Breast epithelium (tissue), 4 donors: ENCODE data around the gene HSD17B11. TPM values are rescaled to one million over a fixed set of nuclear protein-coding genes. Genes with fewer than 3 reads are reported as not detected.
"Not testable (repeated sequence)": the region's sequence is repeated elsewhere in the genome, so short reads cannot be mapped to it uniquely, and the experiment has no call there.

ENCODE experiments used
- DNase-seq, 2 donors: peaks; one replicate each; pipeline ENCODE4 v3.0.0-alpha.2; 2019; ENCODE audit warnings: low spot score in 2 of 2
- H3K27ac ChIP-seq, 2 donors: fragments of 200-600 bp; sonication (generic) in 1 of 2; one replicate each; pipeline ENCODE4 v1.5.1; 2016 to 2019; ENCODE audit warnings: mild to moderate bottlenecking in 1 of 2
- H3K27me3 ChIP-seq, 2 donors: fragments of 200-600 bp; sonication (generic) in 1 of 2; one replicate each; pipeline versions ENCODE4 v1.5.1 to v1.6.0; 2017 to 2019; ENCODE audit warnings: control low read depth in 1 of 2, mild to moderate bottlenecking in 1 of 2
- H3K36me3 ChIP-seq: fragments of 200-600 bp; one replicate; pipeline ENCODE4 v1.5.1; 2019
- H3K4me1 ChIP-seq, 2 donors: fragments of 200-600 bp; sonication (generic); one replicate each; pipeline ENCODE4 v1.5.1; 2016 to 2019; ENCODE audit warnings: control low read depth in 1 of 2
- H3K4me3 ChIP-seq, 3 donors: fragments of 200-600 bp; sonication (generic); 1 replicate in 2 of 3; 2 replicates in 1 of 3; pipeline ENCODE4 v1.5.1; 2016 to 2019; ENCODE audit warnings: mild to moderate bottlenecking in 3 of 3, moderate library complexity in 2 of 3
- H3K9me3 ChIP-seq, 2 donors: fragments of 200-600 bp; sonication (generic) in 1 of 2; one replicate each; pipeline ENCODE4 v1.5.1; 2016 to 2019; ENCODE audit warnings: control low read depth in 1 of 2
- POLR2A ChIP-seq: fragments of 450-650 bp; IDR thresholded peaks from one replicate; pipeline ENCODE4 v1.6.1; 2016; ENCODE audit warnings: antibody characterized with exemption, mild to moderate bottlenecking, moderate library complexity
- POLR2AphosphoS5 ChIP-seq, 3 donors: sonication (generic); formaldehyde crosslinking; IDR thresholded peaks; one replicate each; pipeline ENCODE4 v1.6.1; 2017; ENCODE audit warnings: antibody characterized with exemption in 3 of 3
- intact Hi-C: fragments of 100-400 bp; cut with DNase I; formaldehyde crosslinking; loops from one replicate; pipeline ENCODE4 v1.15.1; 2023; ENCODE audit warnings: low total_unique reads
- total RNA-seq, 3 donors: library from RNA; depleted of rRNA; stranded (reverse); fragments of >200 nt; gene quantifications; one replicate each; pipeline ENCODE4 v1.1.0, GENCODE V29; 2016
- TF ChIP-seq, protein P1 (sequence below), 3 donors: fragments of 450-650 bp; IDR thresholded peaks; one replicate each; pipeline ENCODE4 v1.5.1; 2016 to 2017; ENCODE audit warnings: antibody characterized with exemption in 3 of 3, mild to moderate bottlenecking in 3 of 3, moderate library complexity in 3 of 3

Gene HSD17B11
- total RNA-seq, 3 donors from 2014 or later: 48.7 to 95.7 (median 54.1) TPM

DNA sequence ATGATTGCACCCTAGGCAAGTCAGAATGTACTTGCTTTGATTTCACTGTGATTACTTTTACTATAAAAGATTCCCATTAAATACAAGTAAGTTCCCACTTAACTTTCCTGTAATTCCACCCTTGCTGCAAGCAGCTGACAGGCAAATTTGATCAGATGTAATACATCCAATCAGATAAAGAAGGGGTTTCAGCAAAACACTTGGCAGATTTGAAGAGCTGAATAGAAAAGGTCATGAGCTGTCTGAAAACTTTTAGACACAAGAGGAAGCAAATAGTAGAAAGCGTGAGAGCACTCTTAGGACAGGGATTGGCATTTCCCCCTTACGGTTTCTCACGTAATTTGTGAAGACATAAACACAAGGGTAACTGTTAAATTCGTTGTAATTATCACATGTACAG lies 91.1 kb downstream of the HSD17B11 start:
- intact Hi-C loops: no loop called here
- Histone ChIP-seq H3K27ac (no peak overlapping the region), H3K36me3 (no peaks in the 10 kb centered on the region), H3K9me3 (no peaks in the 10 kb centered on the region), H3K27me3 (no peaks in the 10 kb centered on the region), H3K4me3 (no peak overlapping the region), H3K4me1 (no peaks in the 10 kb centered on the region)
- TF ChIP-seq POLR2AphosphoS5 (IDR thresholded peaks at IDR 0.05) (no peak), POLR2A (no peak)
- TF ChIP-seq, protein P1, sequence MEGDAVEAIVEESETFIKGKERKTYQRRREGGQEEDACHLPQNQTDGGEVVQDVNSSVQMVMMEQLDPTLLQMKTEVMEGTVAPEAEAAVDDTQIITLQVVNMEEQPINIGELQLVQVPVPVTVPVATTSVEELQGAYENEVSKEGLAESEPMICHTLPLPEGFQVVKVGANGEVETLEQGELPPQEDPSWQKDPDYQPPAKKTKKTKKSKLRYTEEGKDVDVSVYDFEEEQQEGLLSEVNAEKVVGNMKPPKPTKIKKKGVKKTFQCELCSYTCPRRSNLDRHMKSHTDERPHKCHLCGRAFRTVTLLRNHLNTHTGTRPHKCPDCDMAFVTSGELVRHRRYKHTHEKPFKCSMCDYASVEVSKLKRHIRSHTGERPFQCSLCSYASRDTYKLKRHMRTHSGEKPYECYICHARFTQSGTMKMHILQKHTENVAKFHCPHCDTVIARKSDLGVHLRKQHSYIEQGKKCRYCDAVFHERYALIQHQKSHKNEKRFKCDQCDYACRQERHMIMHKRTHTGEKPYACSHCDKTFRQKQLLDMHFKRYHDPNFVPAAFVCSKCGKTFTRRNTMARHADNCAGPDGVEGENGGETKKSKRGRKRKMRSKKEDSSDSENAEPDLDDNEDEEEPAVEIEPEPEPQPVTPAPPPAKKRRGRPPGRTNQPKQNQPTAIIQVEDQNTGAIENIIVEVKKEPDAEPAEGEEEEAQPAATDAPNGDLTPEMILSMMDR (IDR thresholded peaks at IDR 0.05): no peak
- no peak for DNase-seq

DNA sequence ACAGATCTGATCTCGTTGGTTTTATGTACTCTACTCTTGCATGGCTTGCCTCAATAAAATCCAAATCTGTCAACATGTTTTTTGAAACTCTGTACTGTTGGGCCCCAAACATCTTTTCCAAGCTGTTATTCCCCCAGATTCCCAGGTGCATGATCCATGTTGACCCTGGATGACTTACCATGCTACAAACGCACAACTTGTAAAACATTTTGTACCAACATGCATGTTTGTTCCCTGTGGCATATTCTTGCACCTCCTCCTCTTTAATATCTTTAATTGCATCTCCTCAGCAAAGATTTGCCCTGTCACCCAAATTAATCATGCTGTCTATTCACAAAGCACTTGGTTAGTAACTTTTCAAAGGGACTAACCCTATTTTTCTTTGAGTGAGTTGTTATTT lies 92.6 kb downstream of the HSD17B11 start:
- Histone ChIP-seq H3K27ac (no peak overlapping the region), H3K4me3 (no peak overlapping the region), H3K9me3 (peaks cover 0 to 10% of the 10 kb centered on the region in 2 donors), H3K27me3 (no peaks in the 10 kb centered on the region), H3K36me3 (no peaks in the 10 kb centered on the region), H3K4me1 (no peaks in the 10 kb centered on the region)
- no peak for DNase-seq
- intact Hi-C loops: no loop called here
- TF ChIP-seq POLR2A: no peak
- TF ChIP-seq, protein P1 (IDR thresholded peaks at IDR 0.05): no peak
- TF ChIP-seq POLR2AphosphoS5 (IDR thresholded peaks at IDR 0.05): no peak

DNA sequence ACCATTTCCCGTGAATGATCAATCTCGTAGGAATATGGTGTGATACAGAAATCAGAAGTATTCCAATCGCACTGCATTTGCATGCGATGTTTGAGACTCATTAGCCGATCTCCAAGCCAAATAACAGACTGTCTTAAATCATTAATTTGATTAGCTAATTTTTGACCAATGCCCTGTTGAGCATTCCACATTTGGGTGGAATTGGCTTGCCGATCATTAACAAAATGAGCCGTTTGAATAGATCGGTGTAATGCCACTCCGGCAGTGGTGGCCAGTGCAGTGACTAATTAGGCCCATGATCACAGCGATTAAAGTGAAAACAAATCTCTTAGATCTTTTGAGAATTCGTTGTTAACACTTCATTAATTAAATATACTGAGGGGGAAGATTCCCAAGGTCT lies 96.1 kb downstream of the HSD17B11 start:
- H3K36me3 ChIP-seq, H3K27ac ChIP-seq, DNase-seq, H3K4me1 ChIP-seq, H3K27me3 ChIP-seq, H3K4me3 ChIP-seq, intact Hi-C loops: not testable (repeated sequence)
- peaks cover 0 to 11% of the 10 kb centered on the region in 2 donors for H3K9me3 ChIP-seq

DNA sequence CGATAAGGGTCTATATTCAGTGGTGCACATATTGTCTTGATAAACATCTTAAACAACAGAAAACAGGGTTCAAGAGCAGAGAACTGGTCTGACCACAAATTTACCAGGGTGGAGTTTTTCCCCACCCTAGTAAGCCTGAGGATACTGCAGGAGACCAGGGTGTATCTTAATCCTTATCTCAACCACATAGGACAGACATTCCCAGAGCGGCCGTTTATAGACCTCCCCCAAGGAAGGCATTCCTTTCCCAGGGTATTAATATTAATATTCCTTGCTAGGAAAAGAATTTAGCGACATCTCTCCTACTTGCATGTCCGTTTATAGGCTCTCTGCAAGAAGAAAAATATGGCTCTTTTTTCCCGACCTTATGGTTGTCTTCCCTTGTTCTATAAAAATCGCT lies 97.1 kb downstream of the HSD17B11 start:
- H3K4me3 ChIP-seq, DNase-seq, H3K27ac ChIP-seq, H3K4me1 ChIP-seq, intact Hi-C loops, H3K36me3 ChIP-seq, H3K27me3 ChIP-seq: not testable (repeated sequence)
- H3K9me3 ChIP-seq: peaks cover 0 to 11% of the 10 kb centered on the region in 2 donors

DNA sequence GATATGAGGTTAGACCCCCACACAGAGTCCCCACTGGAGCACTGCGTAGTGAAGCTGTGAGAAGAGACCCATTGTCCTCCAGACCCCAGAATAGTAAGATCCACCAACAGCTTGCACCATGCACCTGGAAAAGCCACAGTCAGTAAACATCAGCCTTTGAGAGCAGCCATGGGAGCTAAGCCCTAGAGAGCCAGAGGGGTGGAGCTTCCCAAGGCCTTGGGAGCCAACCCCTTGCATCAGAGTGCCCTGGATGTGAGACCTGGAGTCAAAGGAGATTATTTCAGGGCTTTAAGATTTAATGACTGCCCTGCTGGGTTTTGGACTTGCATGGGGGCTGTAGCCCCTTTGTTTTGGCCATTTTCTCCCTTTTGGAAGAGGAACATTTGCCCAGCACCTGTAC lies 104.0 kb downstream of the HSD17B11 start:
- no peak overlapping the region for H3K27ac ChIP-seq

More for the DNA sequence above, 104.0 kb downstream of the HSD17B11 start:
- no peak for DNase-seq
- Histone ChIP-seq H3K36me3 (no peaks in the 10 kb centered on the region), H3K27me3 (no peaks in the 10 kb centered on the region), H3K9me3 (peaks cover 21 to 29% of the 10 kb centered on the region in 2 donors), H3K4me3 (no peak overlapping the region), H3K4me1 (no peaks in the 10 kb centered on the region)
- TF ChIP-seq, protein P1 (IDR thresholded peaks at IDR 0.05): no peak
- TF ChIP-seq POLR2AphosphoS5 (IDR thresholded peaks at IDR 0.05) (no peak), POLR2A (no peak)
- intact Hi-C loops: no loop called here

Other genes starting within 250 kb of the HSD17B11 start
- gene KLHL8, start 170.6 kb downstream of the HSD17B11 start, total RNA-seq: 10 to 100 TPM; 14.2 to 15.7 (median 14.6) TPM
- gene HSD17B13, start 68.3 kb downstream of the HSD17B11 start, total RNA-seq: 1 to 10 TPM in 2 of 3 donors, under 1 TPM in 1; 0.59 to 5.1 (median 1.6) TPM
- 10 to 100 TPM; 20.5 to 38.8 (median 28.8) TPM for gene NUDT9, start 31.4 kb upstream of the HSD17B11 start, total RNA-seq
- gene SPARCL1, start 138.2 kb upstream of the HSD17B11 start, total RNA-seq: 100 to 1,000 TPM; 368 to 408 (median 371) TPM
- gene DSPP, start 217.3 kb upstream of the HSD17B11 start, total RNA-seq: under 1 TPM in 1 of 3 donors, not detected in 2; under 0.01 TPM